ENCODE measurements around the gene TOM1L1. TPM values are rescaled to one million over a fixed set of nuclear protein-coding genes. Genes with fewer than 3 reads are reported as not detected.
"Not testable (repeated sequence)": the region's sequence is repeated elsewhere in the genome, so short reads cannot be mapped to it uniquely, and the experiment has no call there.

Gene TOM1L1
- total RNA-seq: 5.1 TPM

- peak in 2 of 3 donors; percentile 65 for DNase-seq (ENCODE audit: low read depth in 2 of 3, low spot score in 2 of 3)
Measured at GRCh38 chr17:54900457-54901229, at the start of gene TOM1L1. Gene TOM1L1, plus strand, starts transcription at chr17:54900852. Its CDS starts 14 bp downstream, at chr17:54900866.

GRCh38 chr17:54859187-54859586 is 41.5 kb upstream of the TOM1L1 start:
- no peak for DNase-seq (ENCODE audit: low read depth in 2 of 3, low spot score in 2 of 3)

- peak in 1 of 3 donors; percentile 4 for DNase-seq (ENCODE audit: low read depth in 2 of 3, low spot score in 2 of 3)
Measured at GRCh38 chr17:54860617-54861470, 39.8 kb upstream of the TOM1L1 start.

- no peak for DNase-seq (ENCODE audit: low read depth in 2 of 3, low spot score in 2 of 3)
Measured at GRCh38 chr17:54861471-54861983, 39.1 kb upstream of the TOM1L1 start.

- no peak for DNase-seq (ENCODE audit: low read depth in 2 of 3, low spot score in 2 of 3)
Measured at GRCh38 chr17:54863176-54863575, 37.5 kb upstream of the TOM1L1 start.

GRCh38 chr17:54864070-54864469 is 36.6 kb upstream of the TOM1L1 start:
- DNase-seq (ENCODE audit: low read depth in 2 of 3, low spot score in 2 of 3): no peak

GRCh38 chr17:54864636-54865356 is 35.9 kb upstream of the TOM1L1 start:
- DNase-seq (ENCODE audit: low read depth in 2 of 3, low spot score in 2 of 3): no peak

GRCh38 chr17:54867634-54868033 is 33.0 kb upstream of the TOM1L1 start:
- DNase-seq (ENCODE audit: low read depth in 2 of 3, low spot score in 2 of 3): no peak

GRCh38 chr17:54870671-54871175 is 29.9 kb upstream of the TOM1L1 start:
- no peak for DNase-seq (ENCODE audit: low read depth in 2 of 3, low spot score in 2 of 3)

- not testable (repeated sequence) for DNase-seq (ENCODE audit: low read depth in 2 of 3, low spot score in 2 of 3)
Measured at GRCh38 chr17:54875906-54876305, 24.7 kb upstream of the TOM1L1 start.

GRCh38 chr17:54876656-54877195 is 23.9 kb upstream of the TOM1L1 start:
- no peak for DNase-seq (ENCODE audit: low read depth in 2 of 3, low spot score in 2 of 3)

- DNase-seq (ENCODE audit: low read depth in 2 of 3, low spot score in 2 of 3): no peak
Measured at GRCh38 chr17:54881255-54881972, 19.2 kb upstream of the TOM1L1 start.

GRCh38 chr17:54882371-54882770 is 18.3 kb upstream of the TOM1L1 start:
- no peak for DNase-seq (ENCODE audit: low read depth in 2 of 3, low spot score in 2 of 3)

GRCh38 chr17:54882950-54883349 is 17.7 kb upstream of the TOM1L1 start:
- no peak for DNase-seq (ENCODE audit: low read depth in 2 of 3, low spot score in 2 of 3)

- no peak for DNase-seq (ENCODE audit: low read depth in 2 of 3, low spot score in 2 of 3)
Measured at GRCh38 chr17:54883939-54884338, 16.7 kb upstream of the TOM1L1 start.

- no peak for DNase-seq (ENCODE audit: low read depth in 2 of 3, low spot score in 2 of 3)
Measured at GRCh38 chr17:54887787-54888186, 12.9 kb upstream of the TOM1L1 start.

- DNase-seq (ENCODE audit: low read depth in 2 of 3, low spot score in 2 of 3): no peak
Measured at GRCh38 chr17:54888254-54888653, 12.4 kb upstream of the TOM1L1 start.

- no peak for DNase-seq (ENCODE audit: low read depth in 2 of 3, low spot score in 2 of 3)
Measured at GRCh38 chr17:54888981-54889380, 11.7 kb upstream of the TOM1L1 start.

GRCh38 chr17:54891176-54891821 is 9.4 kb upstream of the TOM1L1 start:
- peak in 2 of 3 donors; percentile 48 to 75 for DNase-seq (ENCODE audit: low read depth in 2 of 3, low spot score in 2 of 3)
